Dedifferentiated amniotic fluid mesenchymal stem cell (primary cell): Measurements from ENCODE around the gene IQGAP2.
"Not testable (repeated sequence)": the region's sequence is repeated elsewhere in the genome, so short reads cannot be mapped to it uniquely, and the experiment has no call there.

Experiments
- DNase-seq: peaks from one replicate; pipeline ENCODE4 v3.0.0-alpha.2; 2016; ENCODE audit errors: extremely low spot score

IQGAP2 gene

GRCh38 chr5:76402886-76403765 lies at the start of gene IQGAP2:
Gene IQGAP2 (plus strand): TSS chr5:76403285. CDS start chr5:76403546, 261 bp downstream.
- DNase-seq = no peak

- DNase-seq = no peak
Observed at GRCh38 chr5:76356887-76357286, 46.2 kb upstream of the IQGAP2 start.

- DNase-seq = no peak
Observed at GRCh38 chr5:76363352-76364225, 39.5 kb upstream of the IQGAP2 start.

- no peak for DNase-seq
Observed at GRCh38 chr5:76364226-76364589, 38.9 kb upstream of the IQGAP2 start.

GRCh38 chr5:76365561-76365960 lies 37.5 kb upstream of the IQGAP2 start:
- no peak for DNase-seq

GRCh38 chr5:76366596-76366995 lies 36.5 kb upstream of the IQGAP2 start:
- no peak for DNase-seq

GRCh38 chr5:76367623-76368371 lies 35.3 kb upstream of the IQGAP2 start:
- no peak for DNase-seq

GRCh38 chr5:76368941-76369340 lies 34.1 kb upstream of the IQGAP2 start:
- DNase-seq = no peak

GRCh38 chr5:76369668-76370067 lies 33.4 kb upstream of the IQGAP2 start:
- not testable (repeated sequence) for DNase-seq

GRCh38 chr5:76371960-76372322 lies 31.1 kb upstream of the IQGAP2 start:
- no peak for DNase-seq

GRCh38 chr5:76372323-76373054 lies 30.6 kb upstream of the IQGAP2 start:
- peak; percentile 66 for DNase-seq

- DNase-seq = no peak
Observed at GRCh38 chr5:76376148-76376865, 26.8 kb upstream of the IQGAP2 start.

- DNase-seq = no peak
Observed at GRCh38 chr5:76376866-76377230, 26.2 kb upstream of the IQGAP2 start.

GRCh38 chr5:76378355-76378754 lies 24.7 kb upstream of the IQGAP2 start:
- no peak for DNase-seq

GRCh38 chr5:76379316-76379715 lies 23.8 kb upstream of the IQGAP2 start:
- no peak for DNase-seq

- no peak for DNase-seq
Observed at GRCh38 chr5:76379855-76380254, 23.2 kb upstream of the IQGAP2 start.

GRCh38 chr5:76380346-76381066 lies 22.6 kb upstream of the IQGAP2 start:
- DNase-seq = no peak

GRCh38 chr5:76383126-76383832 lies 19.8 kb upstream of the IQGAP2 start:
- peak; percentile 11 for DNase-seq

GRCh38 chr5:76384189-76384588 lies 18.9 kb upstream of the IQGAP2 start:
- no peak for DNase-seq
